KMS-11 (cell line): ENCODE data around the gene LY6G6F.
"Not testable (repeated sequence)": the region's sequence is repeated elsewhere in the genome, so short reads cannot be mapped to it uniquely, and the experiment has no call there.

Experiments
- H2AFZ ChIP-seq: fragments of 200-600 bp; sonication (generic); 2 replicates; pipeline ENCODE4 v1.6.1; 2016; ENCODE audit warnings: antibody characterized with exemption, mixed run types, low read depth
- H3K27ac ChIP-seq: fragments of 200-600 bp; sonication (generic); 2 replicates; pipeline ENCODE4 v1.6.1; 2016; ENCODE audit warnings: mild to moderate bottlenecking, mixed run types
- H3K27me3 ChIP-seq: fragments of 200-600 bp; sonication (generic); 2 replicates; pipeline ENCODE4 v1.6.1; 2017; ENCODE audit warnings: mild to moderate bottlenecking, low read depth, mixed run types, moderate library complexity; ENCODE audit not compliant: insufficient read depth
- H3K36me3 ChIP-seq: fragments of 200-600 bp; sonication (generic); 2 replicates; pipeline ENCODE4 v1.6.1; 2017; ENCODE audit warnings: mild to moderate bottlenecking, mixed run types; ENCODE audit not compliant: insufficient read depth
- H3K4me1 ChIP-seq: fragments of 200-600 bp; sonication (generic); 2 replicates; pipeline ENCODE4 v1.6.1; 2016; ENCODE audit warnings: mild to moderate bottlenecking, low read depth, mixed run types; ENCODE audit not compliant: poor library complexity, severe bottlenecking
- H3K4me2 ChIP-seq: fragments of 200-600 bp; sonication (generic); 2 replicates; pipeline ENCODE4 v1.7.0; 2016; ENCODE audit warnings: mild to moderate bottlenecking, mixed run types
- H3K4me3 ChIP-seq: fragments of 200-600 bp; sonication (generic); IDR thresholded peaks from 2 replicates; pipeline ENCODE4 v1.6.1; 2017; ENCODE audit warnings: low read depth, low read length, mixed read lengths; ENCODE audit not compliant: insufficient read depth
- H3K79me2 ChIP-seq: fragments of 200-600 bp; sonication (generic); 2 replicates; pipeline ENCODE4 v1.6.1; 2016; ENCODE audit warnings: low read depth, mixed run types; ENCODE audit not compliant: insufficient read depth
- H3K9ac ChIP-seq: fragments of 200-600 bp; sonication (generic); 2 replicates; pipeline ENCODE4 v1.6.1; 2016; ENCODE audit warnings: mild to moderate bottlenecking, mixed run types
- H4K20me1 ChIP-seq: fragments of 200-600 bp; sonication (generic); 2 replicates; pipeline ENCODE4 v1.6.1; 2016; ENCODE audit warnings: mild to moderate bottlenecking, mixed run types; ENCODE audit not compliant: insufficient read depth
- TF ChIP-seq, protein P1 (sequence below): fragments of 200-600 bp; sonication (generic); conservative IDR thresholded peaks from 2 replicates; pipeline ENCODE4 v1.6.1; 2017; ENCODE audit warnings: low read depth, mild to moderate bottlenecking, antibody characterized with exemption, low read length, moderate library complexity, mixed read lengths

The LY6G6F gene

DNA sequence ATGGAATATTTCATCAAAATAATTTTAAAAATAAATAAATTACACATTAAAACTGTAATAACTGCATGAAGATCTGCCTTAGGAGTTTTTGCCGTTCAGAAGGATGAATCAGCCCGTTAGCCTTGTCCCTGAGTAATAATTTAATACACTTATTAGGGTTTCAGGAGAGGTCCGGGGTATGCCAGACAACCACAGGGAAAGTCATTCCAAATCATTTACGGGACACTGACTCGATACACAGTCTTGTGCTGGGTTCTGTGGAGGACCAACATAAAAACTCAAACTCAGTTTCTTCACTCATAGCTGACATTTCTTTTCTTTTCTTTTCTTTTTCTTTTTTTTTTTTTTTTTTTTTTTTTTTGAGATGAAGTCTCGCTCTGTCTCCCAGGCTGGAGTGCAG is 735 bp upstream of the LY6G6F start:
- Histone ChIP-seq H3K4me3 (no peak overlapping the region), H3K27me3 (0 out of 2 replicates have a peak, but pooled peaks cover 2% of the 10 kb centered on the region), H3K27ac (no peak overlapping the region), H3K4me1 (peaks cover 20% of the 10 kb centered on the region), H3K79me2 (0 out of 2 replicates have a peak, but pooled peaks cover 11% of the 10 kb centered on the region), H3K36me3 (no peaks in the 10 kb centered on the region), H3K9ac (no peak overlapping the region), H4K20me1 (no peaks in the 10 kb centered on the region), H3K4me2 (no peak overlapping the region), H2AFZ (no peak overlapping the region)
- TF ChIP-seq, protein P1, sequence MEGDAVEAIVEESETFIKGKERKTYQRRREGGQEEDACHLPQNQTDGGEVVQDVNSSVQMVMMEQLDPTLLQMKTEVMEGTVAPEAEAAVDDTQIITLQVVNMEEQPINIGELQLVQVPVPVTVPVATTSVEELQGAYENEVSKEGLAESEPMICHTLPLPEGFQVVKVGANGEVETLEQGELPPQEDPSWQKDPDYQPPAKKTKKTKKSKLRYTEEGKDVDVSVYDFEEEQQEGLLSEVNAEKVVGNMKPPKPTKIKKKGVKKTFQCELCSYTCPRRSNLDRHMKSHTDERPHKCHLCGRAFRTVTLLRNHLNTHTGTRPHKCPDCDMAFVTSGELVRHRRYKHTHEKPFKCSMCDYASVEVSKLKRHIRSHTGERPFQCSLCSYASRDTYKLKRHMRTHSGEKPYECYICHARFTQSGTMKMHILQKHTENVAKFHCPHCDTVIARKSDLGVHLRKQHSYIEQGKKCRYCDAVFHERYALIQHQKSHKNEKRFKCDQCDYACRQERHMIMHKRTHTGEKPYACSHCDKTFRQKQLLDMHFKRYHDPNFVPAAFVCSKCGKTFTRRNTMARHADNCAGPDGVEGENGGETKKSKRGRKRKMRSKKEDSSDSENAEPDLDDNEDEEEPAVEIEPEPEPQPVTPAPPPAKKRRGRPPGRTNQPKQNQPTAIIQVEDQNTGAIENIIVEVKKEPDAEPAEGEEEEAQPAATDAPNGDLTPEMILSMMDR: no peak

DNA sequence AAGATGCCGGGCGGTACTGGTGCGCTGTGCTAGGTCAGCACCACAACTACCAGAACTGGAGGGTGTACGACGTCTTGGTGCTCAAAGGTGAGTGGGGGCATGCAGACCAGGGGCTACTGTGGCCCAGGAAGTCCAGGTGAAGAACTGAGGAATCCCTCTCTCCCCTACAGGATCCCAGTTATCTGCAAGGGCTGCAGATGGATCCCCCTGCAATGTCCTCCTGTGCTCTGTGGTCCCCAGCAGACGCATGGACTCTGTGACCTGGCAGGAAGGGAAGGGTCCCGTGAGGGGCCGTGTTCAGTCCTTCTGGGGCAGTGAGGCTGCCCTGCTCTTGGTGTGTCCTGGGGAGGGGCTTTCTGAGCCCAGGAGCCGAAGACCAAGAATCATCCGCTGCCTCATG is 1.0 kb downstream of the LY6G6F start:
- Histone ChIP-seq H3K36me3 (no peaks in the 10 kb centered on the region), H3K9ac (no peak overlapping the region), H3K27ac (no peak overlapping the region), H3K4me3 (no peak overlapping the region), H3K4me2 (no peak overlapping the region), H3K79me2 (0 out of 2 replicates have a peak, but pooled peaks cover under 1% of the 10 kb centered on the region), H4K20me1 (no peaks in the 10 kb centered on the region), H2AFZ (no peak overlapping the region), H3K4me1 (peaks cover 13% of the 10 kb centered on the region), H3K27me3 (0 out of 2 replicates have a peak, but pooled peaks cover 2% of the 10 kb centered on the region)
- TF ChIP-seq, protein P1: no peak

DNA sequence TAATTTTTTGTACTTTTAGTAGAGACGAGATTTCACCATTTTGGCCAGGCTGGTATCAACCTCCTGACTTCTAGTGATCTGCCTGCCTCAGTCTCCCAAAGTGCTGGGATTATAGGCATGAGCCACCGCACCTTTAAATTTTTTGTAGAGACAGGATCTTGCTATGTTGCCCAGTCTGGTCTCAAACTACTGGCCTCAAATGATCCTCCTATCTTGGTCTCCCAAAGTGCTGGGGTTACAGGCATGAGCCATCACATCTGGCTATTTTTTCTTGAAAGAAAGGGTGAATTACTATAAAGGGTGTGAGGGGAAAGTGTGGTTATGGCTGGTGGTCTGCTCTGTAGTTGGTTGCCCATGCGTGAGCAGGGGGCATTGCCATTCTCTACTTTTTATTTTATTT is 1.6 kb downstream of the LY6G6F start:
- H3K27ac ChIP-seq: no peak overlapping the region
- no peak overlapping the region for H3K4me3 ChIP-seq
- no peak overlapping the region for H2AFZ ChIP-seq
- H3K4me2 ChIP-seq: no peak overlapping the region
- H3K36me3 ChIP-seq: no peaks in the 10 kb centered on the region
- TF ChIP-seq, protein P1: no peak
- no peak overlapping the region for H3K9ac ChIP-seq
- no peaks in the 10 kb centered on the region for H3K79me2 ChIP-seq
- H3K4me1 ChIP-seq: peaks cover 13% of the 10 kb centered on the region
- no peaks in the 10 kb centered on the region for H4K20me1 ChIP-seq
- H3K27me3 ChIP-seq: 0 out of 2 replicates have a peak, but pooled peaks cover 2% of the 10 kb centered on the region

- H3K27me3 ChIP-seq, H3K27ac ChIP-seq, H3K4me1 ChIP-seq, H3K4me2 ChIP-seq, H3K4me3 ChIP-seq, H3K36me3 ChIP-seq, H2AFZ ChIP-seq, H3K79me2 ChIP-seq, H3K9ac ChIP-seq, H4K20me1 ChIP-seq: not testable (repeated sequence)
These were observed 2.5 kb downstream of the LY6G6F start for GRCh38 chr6:31709157-31709556.

GRCh38 chr6:31710523-31711219 is 4.0 kb downstream of the LY6G6F start:
- no peaks in the 10 kb centered on the region for H3K36me3 ChIP-seq
- no peaks in the 10 kb centered on the region for H3K79me2 ChIP-seq
- H3K4me2 ChIP-seq: no peak overlapping the region
- H4K20me1 ChIP-seq: no peaks in the 10 kb centered on the region
- H3K9ac ChIP-seq: no peak overlapping the region
- no peak overlapping the region for H3K4me3 ChIP-seq
- no peak overlapping the region for H3K27ac ChIP-seq
- 0 out of 2 replicates have a peak, but pooled peaks cover 2% of the 10 kb centered on the region for H3K27me3 ChIP-seq
- peaks cover 7% of the 10 kb centered on the region for H3K4me1 ChIP-seq
- TF ChIP-seq, protein P1: no peak
- H2AFZ ChIP-seq: no peak overlapping the region
